NCI-H345 (cell line): ENCODE data around the gene LYRM2.

Experiments
- DNase-seq: peaks from one replicate; lab custom pipeline; 2025; lab: John Stamatoyannopoulos, UW

Gene LYRM2

DNA sequence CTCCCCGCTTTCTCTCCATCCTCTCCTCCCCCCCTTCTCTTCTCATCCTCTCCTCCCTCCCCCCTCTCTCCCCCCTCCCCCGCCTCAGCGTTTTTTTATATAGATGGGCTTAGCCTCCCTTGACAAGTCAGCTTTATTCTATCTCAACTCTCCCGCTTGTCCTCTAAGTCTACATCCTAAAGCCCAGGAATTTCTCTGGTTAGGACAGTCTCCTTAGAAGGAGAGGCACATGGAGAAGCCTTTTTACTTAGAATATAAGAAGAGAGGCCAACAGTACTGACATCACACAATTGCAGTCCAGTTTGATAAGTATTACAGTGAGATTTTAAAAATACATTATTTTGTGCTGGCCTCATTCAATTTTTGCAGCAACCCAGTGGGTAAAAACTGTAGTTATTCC, 83.5 kb downstream of the LYRM2 start:
- DNase-seq, result no peak

DNA sequence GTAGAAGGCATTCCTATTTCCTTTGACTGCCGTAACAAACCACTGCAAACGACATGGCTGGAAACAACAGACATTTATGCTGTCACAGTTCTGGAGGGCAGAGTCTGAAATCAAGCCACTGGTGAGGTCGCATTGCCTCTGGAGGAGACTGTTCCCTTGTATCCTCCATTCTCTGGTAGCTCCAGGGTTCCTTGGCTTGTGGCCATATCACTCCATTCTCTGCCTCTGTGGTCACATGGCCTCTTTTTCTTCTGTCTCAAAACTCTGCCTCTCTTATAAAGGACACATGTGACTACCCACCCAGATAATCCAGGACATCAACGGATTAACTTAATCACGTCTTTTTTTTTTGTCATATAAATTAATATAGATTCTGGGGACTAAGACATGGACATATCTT, 84.4 kb downstream of the LYRM2 start:
- peak; percentile 73 for DNase-seq

DNA sequence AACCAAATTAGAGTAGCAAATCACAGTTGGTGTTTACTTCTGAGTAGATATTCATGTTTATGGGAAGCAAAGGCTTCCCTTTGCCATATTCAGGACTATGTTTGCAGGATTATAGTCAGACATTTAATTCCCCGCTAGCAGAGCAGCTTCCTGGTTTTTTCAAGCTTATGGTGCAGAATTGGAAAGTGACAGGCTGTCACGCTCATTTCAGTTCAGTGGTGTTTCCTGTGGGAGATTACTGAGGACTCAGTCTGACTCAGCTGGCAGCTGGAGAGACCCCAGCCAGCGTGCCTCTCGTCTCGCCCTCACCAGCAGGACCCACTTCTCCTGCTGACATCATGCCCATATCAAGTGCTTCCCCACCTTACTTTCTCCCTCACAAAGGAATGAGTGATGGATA, 85.1 kb downstream of the LYRM2 start:
- peak; percentile 9 for DNase-seq

DNA sequence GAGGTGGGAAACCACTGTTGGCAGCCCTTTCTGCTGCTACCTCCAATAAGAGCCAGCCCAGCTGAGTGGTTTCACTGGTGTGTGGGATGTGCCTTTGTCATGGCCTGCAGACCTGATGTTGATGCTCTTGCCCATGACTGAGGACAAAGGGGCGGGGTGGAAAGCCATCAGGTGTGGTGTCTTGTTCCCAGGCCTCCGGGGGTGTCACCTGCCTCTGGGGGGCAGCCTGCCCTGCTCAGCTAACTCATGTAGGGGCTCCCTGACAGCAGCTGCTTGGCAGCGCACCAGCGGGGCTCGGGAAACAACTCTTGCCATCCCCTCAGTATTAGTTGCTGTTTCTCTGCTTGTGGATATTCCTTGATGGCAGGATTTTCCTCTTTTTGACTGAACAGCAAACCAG, 91.3 kb downstream of the LYRM2 start:
- DNase-seq, result peak; percentile 27

DNA sequence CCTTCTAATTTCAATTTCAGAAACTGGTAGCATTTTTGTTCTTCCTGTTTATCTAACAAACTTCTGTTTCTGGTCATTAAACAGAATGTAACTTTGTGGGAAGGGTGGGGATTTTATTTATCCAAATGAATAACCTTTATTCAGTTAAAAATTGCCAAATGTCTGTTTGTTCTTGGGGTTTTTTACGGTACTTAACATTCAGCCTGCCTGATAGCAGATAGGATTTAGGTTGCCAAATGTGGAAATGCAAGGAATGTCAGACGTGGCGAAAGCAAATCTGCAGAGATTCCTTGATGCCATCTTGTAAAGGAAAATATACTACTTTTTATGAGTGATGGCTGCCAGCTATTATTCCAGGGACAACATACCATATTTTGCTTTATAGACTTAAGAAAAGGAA, 95.7 kb downstream of the LYRM2 start:
- DNase-seq, result no peak

DNA sequence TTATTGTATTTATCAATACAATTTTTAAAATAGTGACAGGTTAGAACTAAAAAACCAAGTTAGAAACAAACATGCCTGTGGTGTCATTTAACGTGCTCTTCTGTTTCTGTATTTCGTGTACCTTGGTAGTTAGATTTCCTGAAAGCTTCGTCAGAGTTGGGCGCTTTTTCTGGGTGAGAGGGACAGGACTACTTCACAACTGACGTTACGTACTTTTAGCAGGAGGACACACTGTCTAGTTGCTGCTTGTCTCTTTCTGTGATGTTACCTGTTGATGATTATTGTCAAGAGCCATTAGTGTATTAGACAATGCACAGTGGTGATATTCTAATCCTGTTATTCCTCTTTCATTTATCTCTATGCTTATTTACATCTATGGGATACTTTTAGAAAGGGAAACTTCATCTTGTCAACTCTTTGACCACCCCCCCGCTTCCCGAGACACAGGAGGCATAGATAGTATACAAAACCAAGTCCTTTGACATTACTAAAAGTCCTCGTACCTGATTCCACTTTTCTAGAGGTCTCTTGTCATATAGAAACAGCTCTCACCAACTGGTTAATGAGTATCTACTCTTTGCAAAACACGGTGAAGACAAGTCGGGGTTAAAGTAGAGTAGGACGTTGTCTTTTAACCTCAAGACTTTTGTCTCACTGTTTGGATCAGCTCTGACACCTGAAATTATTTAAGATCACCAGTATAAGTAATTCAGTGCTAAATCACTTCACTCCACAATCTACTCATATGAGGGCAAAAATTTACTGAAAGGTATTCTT, 96.3 kb downstream of the LYRM2 start:
- DNase-seq, result no peak

DNA sequence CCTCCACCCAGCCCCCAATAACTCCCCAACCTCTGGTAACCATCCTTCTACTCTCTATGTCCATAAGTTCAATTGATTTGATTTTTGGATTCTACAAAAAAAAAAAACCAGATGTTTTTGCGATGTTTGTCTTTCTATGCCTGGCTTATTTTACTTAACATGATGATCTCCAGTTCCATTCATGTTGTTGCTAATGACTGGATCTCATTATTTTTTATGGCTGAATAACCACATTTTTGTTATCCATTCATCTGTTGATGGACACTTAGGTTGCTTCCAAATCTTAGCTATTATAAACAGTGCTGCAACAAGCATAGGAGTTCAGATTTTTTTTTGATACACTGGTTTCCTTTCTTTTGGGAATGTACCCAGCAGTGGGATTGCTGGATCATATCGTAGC, 98.8 kb downstream of the LYRM2 start:
- DNase-seq, result no peak

DNA sequence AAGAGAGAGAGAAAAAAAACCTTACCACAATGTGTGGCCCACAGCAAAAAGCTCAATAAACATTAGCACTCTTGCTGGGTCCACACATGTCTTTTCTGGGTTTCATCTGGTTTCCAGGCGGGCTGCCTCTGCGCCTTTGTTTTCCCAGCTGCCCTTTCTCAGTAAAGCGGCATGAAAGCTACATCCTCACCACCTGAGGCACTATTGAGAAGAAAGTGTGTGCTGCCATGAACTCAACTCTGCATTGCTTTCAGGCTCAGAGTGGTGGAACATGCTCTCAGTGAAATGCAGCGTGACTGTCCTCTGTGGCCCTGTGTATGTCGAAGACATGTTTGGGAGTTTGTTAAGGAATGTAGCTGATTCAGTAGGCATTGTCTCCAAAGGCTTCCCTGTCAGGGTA, 102.3 kb downstream of the LYRM2 start:
- no peak for DNase-seq

DNA sequence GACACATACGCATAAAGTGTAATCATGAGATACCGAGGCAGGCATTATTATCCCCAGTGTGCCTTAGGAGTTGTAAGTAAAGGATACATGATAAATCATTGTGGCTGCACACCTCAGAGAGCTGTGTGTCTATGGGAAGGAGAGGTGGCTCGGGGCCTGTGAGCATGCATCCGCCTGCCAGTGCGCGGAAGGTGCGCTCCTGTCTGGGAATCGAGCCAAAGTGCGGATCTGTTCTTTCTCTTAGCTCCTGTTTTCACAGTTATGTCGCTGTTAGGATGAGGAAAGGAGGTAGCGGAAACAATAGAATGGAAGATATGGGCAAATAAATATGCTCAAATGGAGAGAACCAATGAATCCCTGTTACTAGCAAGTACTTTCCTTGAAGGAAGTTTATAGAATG, 107.6 kb downstream of the LYRM2 start:
- peak; percentile 15 for DNase-seq

DNA sequence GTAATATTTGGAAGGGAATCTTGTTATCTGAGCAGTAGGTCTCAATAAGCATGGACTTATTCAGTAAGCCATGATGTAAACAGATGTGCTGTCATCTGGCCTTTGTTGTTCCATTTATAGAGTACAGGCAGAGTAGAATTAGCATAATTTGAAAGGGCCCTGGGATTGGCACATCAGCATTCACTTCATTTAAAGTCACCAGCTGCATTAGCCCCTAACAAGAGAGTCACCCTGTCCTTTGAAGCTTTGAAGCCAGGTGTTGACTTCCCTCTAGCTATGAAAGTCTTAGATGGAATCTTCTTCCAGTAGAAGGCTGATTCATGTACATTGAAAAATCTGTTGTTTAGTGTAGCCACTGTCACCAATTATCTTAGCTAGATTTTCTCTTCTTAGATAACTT, 109.7 kb downstream of the LYRM2 start:
- DNase-seq, result no peak

DNA sequence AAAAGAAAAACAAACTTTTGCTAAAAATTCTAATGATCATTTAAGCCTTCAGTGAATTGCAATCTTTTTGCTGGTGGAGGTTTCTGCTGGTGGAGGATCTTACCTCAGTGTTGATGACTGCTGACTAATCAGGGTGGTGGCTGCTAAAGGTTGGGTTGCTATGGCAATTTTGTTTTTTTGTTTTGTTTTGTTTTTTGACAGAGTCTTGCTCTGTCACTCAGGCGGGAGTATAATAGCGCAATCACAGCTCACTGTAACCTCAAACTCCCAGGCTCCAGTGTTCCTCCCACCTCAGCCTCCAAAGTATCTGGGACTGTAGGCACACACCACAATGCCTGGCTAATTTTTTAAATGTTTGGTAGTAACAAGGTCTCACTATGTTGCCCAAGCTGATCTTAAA, 110.9 kb downstream of the LYRM2 start:
- DNase-seq, result no peak

DNA sequence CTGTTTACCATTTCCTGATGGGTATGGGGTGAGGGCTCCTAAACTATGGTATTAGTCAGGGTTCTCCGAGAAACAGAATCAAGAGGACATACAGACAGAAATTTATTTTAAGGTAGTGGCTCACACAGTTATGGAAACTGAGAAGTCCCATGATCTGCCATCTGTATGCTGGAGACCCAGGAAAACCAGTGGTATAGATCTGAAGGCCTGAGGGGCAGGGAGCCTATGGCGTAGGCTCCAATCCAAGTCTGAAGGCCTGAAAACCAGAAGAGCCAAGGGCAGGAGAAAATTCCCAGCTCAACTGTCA, 112.0 kb downstream of the LYRM2 start:
- no peak for DNase-seq

DNA sequence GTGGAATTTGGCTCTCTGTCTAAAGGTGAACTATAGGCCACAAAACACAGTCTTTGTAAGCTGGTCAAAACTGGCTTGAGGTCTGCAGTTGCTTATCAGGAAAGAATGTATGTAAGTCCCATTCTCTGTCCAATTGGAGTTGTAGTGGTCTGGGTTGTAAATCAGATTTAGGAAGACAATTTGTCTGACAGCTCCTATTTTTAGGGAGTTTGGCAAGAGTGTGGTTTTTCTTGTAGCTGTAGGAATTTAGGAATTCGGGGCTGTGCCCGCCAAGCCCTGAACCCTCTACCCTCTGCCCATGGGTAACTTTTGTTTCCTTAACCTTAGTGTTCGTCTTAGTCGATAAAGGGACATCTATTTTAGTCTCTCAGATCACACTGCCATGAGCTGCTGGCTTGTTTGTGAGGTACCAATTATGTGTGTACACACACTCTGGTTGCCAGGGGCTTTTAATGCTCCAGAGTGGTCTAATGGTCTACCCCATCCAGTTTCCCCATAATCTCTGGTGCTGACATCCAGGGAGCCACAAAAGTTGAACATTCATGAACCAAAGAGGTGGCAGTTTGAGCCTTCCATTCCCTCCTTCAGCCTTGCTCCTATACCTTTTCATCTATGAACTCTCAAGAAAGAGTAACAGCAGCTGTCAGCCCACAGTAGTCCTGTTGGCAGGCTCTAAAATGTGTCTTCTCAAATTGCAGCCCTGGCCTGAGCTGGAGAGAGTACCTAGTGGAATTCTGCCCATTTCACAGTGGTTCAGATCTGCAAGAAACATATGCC, 112.6 kb downstream of the LYRM2 start:
- no peak for DNase-seq

DNA sequence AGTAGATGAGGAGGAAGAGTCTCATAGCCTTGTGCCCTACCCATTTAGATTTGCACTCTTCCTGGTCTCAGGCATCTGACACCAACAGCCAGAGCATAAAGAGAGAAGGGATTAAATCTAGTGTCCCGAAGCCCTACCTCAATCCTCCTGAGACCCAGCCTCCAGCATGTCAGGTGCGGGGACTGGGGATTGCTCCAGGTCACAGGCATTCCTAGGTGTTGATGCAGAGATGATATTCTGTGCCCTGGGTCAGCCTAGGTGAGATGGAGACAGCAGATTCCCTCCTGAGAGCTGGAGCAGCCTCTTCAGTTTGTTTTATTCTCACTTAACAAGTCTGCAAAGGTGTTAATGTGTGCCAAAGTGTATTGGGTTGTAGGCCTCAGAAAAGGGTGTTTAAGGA, 115.8 kb downstream of the LYRM2 start:
- DNase-seq, result no peak

DNA sequence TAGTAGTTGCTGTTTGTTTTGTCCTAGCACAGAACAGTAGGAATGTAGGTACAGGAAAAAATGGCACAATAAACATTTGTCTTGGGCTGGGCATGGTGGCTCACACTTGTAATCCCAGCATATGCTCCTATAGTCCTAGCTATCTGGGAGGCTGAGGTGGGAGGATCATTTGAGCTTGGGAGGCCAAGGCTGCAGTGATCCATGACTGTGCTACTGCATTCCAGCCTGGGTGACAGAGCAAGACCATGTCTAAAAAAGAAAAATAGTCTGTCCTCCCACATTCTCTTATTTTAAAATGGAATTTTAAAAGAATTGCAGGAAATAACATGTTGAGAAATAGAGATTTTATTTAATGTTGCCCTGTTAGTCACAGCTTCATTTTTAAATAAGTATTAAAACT, 117.8 kb downstream of the LYRM2 start:
- no peak for DNase-seq

DNA sequence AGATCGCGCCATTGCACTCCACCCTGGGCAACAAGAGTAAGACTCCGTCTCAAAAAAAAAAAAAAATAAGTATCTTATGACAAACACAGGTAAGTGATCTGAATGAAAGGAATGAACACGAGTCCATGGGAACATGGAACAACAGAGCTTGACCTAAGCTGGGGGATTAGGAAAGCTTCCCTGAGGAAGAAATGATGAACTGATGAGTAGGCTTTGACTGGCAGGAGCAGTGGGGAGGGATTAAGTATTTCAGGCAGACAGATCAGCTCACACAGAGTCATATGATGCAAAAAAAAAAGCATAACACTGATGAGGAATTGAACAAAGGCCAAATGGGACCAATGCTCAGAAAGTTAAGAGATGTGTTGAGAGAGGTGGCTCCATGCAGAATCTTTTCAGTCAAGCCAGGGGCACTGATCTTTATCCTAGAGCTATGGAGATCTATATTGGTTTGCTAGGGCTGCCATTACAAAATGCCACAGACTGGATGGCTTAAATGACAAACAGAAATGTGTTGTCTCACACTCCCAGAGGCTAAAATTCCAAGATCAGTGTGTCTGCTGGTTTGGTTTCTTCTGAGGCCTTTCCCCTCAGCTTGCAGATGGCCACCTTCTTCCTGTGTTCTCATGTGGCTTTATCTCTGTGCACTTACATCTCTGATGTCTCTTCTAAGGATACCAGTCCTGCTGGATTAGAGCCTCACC, 120.0 kb downstream of the LYRM2 start:
- no peak for DNase-seq
